HG03060 (cell line): Measurements from ENCODE around the gene RTCB.

ENCODE experiments used
- ATAC-seq: cut with Tn5 transposase; IDR thresholded peaks from one replicate; pipeline ENCODE4 v1.9.1; 2021; ENCODE audit warnings: low read depth, moderate number of reproducible peaks; ENCODE audit not compliant: unreplicated experiment

The RTCB gene

DNA sequence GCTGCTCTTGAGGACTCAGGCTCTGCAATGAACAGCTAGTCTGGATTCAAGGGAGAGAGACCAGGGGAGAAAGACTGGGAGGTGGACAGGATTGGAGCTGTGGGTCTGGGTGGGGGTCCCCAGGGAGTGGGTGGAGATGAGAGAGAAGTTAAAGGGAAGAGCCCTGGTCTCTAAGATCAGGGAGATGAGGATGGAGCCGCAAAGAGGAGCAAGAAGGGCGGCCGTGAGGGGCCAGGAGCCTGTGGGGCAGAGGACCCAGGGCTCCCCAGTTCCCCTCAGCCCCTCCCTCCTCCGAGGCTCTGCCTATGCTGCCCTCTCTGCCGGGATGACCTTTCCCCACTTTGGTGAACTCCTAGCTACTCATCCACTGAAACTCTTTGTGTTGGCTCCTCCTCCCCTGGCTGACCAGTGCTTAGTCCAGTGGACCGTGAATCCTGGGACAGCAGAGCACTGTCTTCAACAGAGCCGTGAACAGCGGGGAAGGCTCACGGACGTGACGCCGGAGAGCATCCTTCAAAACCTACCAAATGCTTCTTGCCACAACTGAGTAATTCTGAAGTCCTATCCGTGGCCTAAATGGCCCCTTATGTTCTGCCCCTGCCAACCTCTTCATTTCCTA is 70.8 kb downstream of the RTCB start:
- ATAC-seq = no peak

DNA sequence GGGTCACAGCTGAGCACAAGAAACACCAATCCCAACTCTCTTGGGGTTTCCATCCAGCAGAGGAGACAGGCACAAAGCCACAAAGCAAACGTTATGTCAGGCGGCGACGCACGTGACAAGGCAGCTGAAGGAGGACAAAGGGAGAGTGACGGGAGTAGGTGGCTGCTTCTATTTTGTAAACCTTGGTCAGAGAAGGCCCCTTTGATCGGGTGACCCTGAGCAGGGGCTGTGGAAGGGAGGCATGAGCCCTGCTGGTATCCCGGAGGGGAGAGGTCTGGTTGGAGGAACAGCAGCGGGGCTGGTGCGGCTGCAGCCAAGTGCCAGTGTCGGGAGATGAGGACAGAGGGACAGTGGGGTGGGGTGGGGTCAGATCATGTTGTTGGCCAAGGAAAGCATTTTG is 71.6 kb downstream of the RTCB start:
- no peak for ATAC-seq

DNA sequence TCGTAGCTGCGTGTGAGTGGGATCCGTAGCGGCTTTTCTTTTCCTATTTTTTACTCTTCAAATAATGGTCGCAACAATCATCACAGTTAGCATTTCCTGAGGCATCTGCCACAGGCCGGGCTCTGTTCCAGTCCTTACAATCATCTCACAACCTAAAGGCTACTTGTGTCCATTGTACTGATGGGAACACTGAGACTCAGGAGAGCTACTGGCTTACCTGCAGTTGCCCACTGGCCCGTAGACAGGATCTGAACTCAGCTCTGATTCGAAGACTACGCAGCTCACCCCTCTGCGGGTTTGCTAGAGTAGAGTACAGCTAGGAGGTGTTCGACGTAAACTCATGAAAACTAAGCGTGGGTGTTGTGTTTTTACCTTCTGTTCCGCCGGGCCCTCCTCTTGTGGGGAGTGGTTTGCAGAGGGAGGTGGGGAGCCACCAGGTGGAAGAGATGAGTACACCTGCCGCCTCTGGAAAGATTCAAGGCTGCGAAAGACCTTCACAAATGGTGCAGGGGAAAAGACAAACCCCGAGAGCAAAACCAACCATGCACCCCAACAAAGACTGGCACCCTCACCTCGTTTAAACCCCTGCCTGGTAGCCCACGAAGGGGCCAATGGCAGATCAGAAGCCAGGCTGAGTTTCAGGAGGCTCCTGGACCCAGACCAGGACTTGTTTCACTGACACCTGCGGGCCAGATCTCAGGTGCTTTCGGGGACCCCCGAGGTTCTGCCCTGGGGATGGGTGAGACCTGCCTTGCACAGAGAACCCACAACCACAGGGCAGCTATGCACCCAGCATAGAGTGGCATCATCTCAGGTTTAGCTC is 72.6 kb downstream of the RTCB start:
- no peak for ATAC-seq

DNA sequence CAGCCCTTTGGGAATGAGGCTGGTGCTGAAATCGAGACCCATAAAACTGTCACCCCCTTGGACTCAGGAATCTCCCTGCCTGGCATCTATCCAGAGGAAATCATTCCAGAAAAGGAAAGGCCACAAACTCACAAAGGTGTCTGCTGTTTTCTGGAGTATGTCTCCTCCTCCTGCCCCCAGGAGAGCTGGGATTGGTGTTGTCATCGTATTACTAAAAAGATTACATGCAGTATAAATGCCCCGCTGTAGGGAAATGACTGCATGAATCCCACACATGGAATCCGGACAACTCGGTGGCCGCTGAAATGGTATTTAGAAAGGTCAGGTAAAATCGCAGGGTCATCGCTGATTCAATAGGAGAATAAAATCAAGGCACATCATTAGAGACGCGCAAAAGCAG is 73.3 kb downstream of the RTCB start:
- ATAC-seq = no peak
